ENCODE data around the gene ERAP2.

The ERAP2 gene

GRCh38 chr5:96876292-96876850 is at the start of gene ERAP2:
ERAP2 (plus strand) TSS chr5:96876500; CDS start chr5:96879686, 3,186 bp downstream.
- no peak for TF ChIP-seq CTCF (IDR thresholded peaks at IDR 0.05; ENCODE audit: low read depth, low read length)
- DNase-seq (ENCODE audit: extremely low read depth, low read depth): no peak

GRCh38 chr5:96829297-96829696 is 47.0 kb upstream of the ERAP2 start:
- no peak for TF ChIP-seq CTCF (IDR thresholded peaks at IDR 0.05; ENCODE audit: low read depth, low read length)
- DNase-seq (ENCODE audit: extremely low read depth, low read depth): no peak

GRCh38 chr5:96834016-96834415 is 42.3 kb upstream of the ERAP2 start:
- no peak for TF ChIP-seq CTCF (IDR thresholded peaks at IDR 0.05; ENCODE audit: low read depth, low read length)
- no peak for DNase-seq (ENCODE audit: extremely low read depth, low read depth)

- TF ChIP-seq CTCF (IDR thresholded peaks at IDR 0.05; ENCODE audit: low read depth, low read length): no peak
- DNase-seq (ENCODE audit: extremely low read depth, low read depth): no peak
These were observed 40.5 kb upstream of the ERAP2 start for GRCh38 chr5:96835791-96836191.

- DNase-seq (ENCODE audit: extremely low read depth, low read depth): no peak
These were observed 39.5 kb upstream of the ERAP2 start for GRCh38 chr5:96836817-96837216.

GRCh38 chr5:96837303-96837702 is 39.0 kb upstream of the ERAP2 start:
- DNase-seq (ENCODE audit: extremely low read depth, low read depth): no peak
- no peak for TF ChIP-seq CTCF (IDR thresholded peaks at IDR 0.05; ENCODE audit: low read depth, low read length)

More at GRCh38 chr5:96836817-96837216, 39.5 kb upstream of the ERAP2 start:
- no peak for TF ChIP-seq CTCF (IDR thresholded peaks at IDR 0.05; ENCODE audit: low read depth, low read length)

- TF ChIP-seq CTCF (IDR thresholded peaks at IDR 0.05; ENCODE audit: low read depth, low read length): no peak
- DNase-seq (ENCODE audit: extremely low read depth, low read depth): no peak
These were observed 37.9 kb upstream of the ERAP2 start for GRCh38 chr5:96838201-96839070.

Data from AG09319 (cell line).